BE2C (cell line): ENCODE data around the gene C17orf100. TPM values are rescaled to one million over a fixed set of nuclear protein-coding genes. Genes with fewer than 3 reads are reported as not detected.
A peak's percentile ranks its signal among the peaks of the same experiment; 100 is the strongest.

Experiments used
- DNase-seq: peaks from one replicate; pipeline ENCODE4 v3.0.0-alpha.2; 2020
- H3K27me3 ChIP-seq: fragments of 250-450 bp; sonication (Bioruptor Pico); 2 replicates; pipeline ENCODE4 v1.5.1; 2020; ENCODE audit warnings: mild to moderate bottlenecking
- H3K36me3 ChIP-seq: fragments of 250-450 bp; sonication (Bioruptor Pico); 2 replicates; pipeline ENCODE4 v1.5.1; 2020; ENCODE audit warnings: mild to moderate bottlenecking
- H3K4me1 ChIP-seq: fragments of 250-450 bp; sonication (Bioruptor Pico); 2 replicates; pipeline ENCODE4 v1.5.1; 2020
- H3K4me3 ChIP-seq: 2 replicates; pipeline ENCODE4 v1.5.1; 2011; ENCODE audit warnings: low read depth, low read length
- H3K9me3 ChIP-seq: fragments of 250-450 bp; sonication (Bioruptor Pico); 2 replicates; pipeline ENCODE4 v1.5.1; 2020
- CTCF ChIP-seq: IDR thresholded peaks from 2 replicates; pipeline ENCODE4 v1.5.1; 2012; ENCODE audit warnings: mild to moderate bottlenecking, low read depth, low read length
- polyA plus RNA-seq: library from polyadenylated mRNA; unstranded; fragments of >200 nt; gene quantifications from one replicate; pipeline ENCODE4 v1.2.1, GENCODE V29; 2012; ENCODE audit warnings: low read depth, missing spikeins; ENCODE audit not compliant: insufficient read length, insufficient read depth

Gene C17orf100
- polyA plus RNA-seq = 0.83 TPM

- Histone ChIP-seq H3K4me3 (peak within 1 kb of the TSS; percentile 96), H3K27me3 (no peaks in the 10 kb centered on the region), H3K4me1 (no peaks in the 10 kb centered on the region), H3K9me3 (no peaks in the 10 kb centered on the region; the same call in 1 of the 2 replicates), H3K36me3 (no peaks in the 10 kb centered on the region)
- TF ChIP-seq CTCF = no peak
- DNase-seq = peak; percentile 91
Observed at GRCh38 chr17:6651354-6651918, at the start of gene C17orf100, which contains the start of gene MED31. TSS of gene C17orf100 (plus strand) at chr17:6651762. CDS start at chr17:6651914, 152 bp downstream. TSS of gene MED31 (minus strand) at chr17:6651605. CDS start at chr17:6651528, 77 bp downstream.

- no peaks in the 10 kb centered on the region for H3K27me3 ChIP-seq
- TF ChIP-seq CTCF = no peak
- DNase-seq = no peak
- H3K4me3 ChIP-seq = no peak overlapping the region
- no peaks in the 10 kb centered on the region for H3K36me3 ChIP-seq
- H3K9me3 ChIP-seq = no peaks in the 10 kb centered on the region
- no peaks in the 10 kb centered on the region for H3K4me1 ChIP-seq
Observed at GRCh38 chr17:6602141-6602540, 49.4 kb upstream of the C17orf100 start.

- Histone ChIP-seq H3K4me3 (no peak overlapping the region), H3K27me3 (no peaks in the 10 kb centered on the region), H3K4me1 (no peaks in the 10 kb centered on the region), H3K36me3 (no peaks in the 10 kb centered on the region), H3K9me3 (no peaks in the 10 kb centered on the region)
- TF ChIP-seq CTCF = no peak
- no peak for DNase-seq
Observed at GRCh38 chr17:6603744-6604325, 47.7 kb upstream of the C17orf100 start.

GRCh38 chr17:6605142-6605541 lies 46.4 kb upstream of the C17orf100 start:
- no peaks in the 10 kb centered on the region for H3K27me3 ChIP-seq
- no peak overlapping the region for H3K4me3 ChIP-seq
- no peaks in the 10 kb centered on the region; the same call in 1 of the 2 replicates for H3K36me3 ChIP-seq
- DNase-seq = no peak
- no peaks in the 10 kb centered on the region for H3K4me1 ChIP-seq
- H3K9me3 ChIP-seq = no peaks in the 10 kb centered on the region
- no peak for TF ChIP-seq CTCF

GRCh38 chr17:6608321-6608720 lies 43.2 kb upstream of the C17orf100 start:
- H3K4me3 ChIP-seq = no peak overlapping the region
- H3K36me3 ChIP-seq = no peaks in the 10 kb centered on the region; the same call in 1 of the 2 replicates
- no peaks in the 10 kb centered on the region for H3K9me3 ChIP-seq
- H3K27me3 ChIP-seq = no peaks in the 10 kb centered on the region
- DNase-seq = no peak
- TF ChIP-seq CTCF = no peak
- H3K4me1 ChIP-seq = no peaks in the 10 kb centered on the region

- Histone ChIP-seq H3K9me3 (no peaks in the 10 kb centered on the region), H3K36me3 (no peaks in the 10 kb centered on the region; the same call in 1 of the 2 replicates), H3K27me3 (no peaks in the 10 kb centered on the region), H3K4me3 (no peak overlapping the region), H3K4me1 (no peaks in the 10 kb centered on the region)
- no peak for TF ChIP-seq CTCF
- no peak for DNase-seq
Observed at GRCh38 chr17:6610011-6610410, 41.6 kb upstream of the C17orf100 start.
